NT2/D1 (cell line): ENCODE results near the gene ARL8A.
A peak's percentile ranks its signal among the peaks of the same experiment; 100 is the strongest.
"Not testable (repeated sequence)": the region's sequence is repeated elsewhere in the genome, so short reads cannot be mapped to it uniquely, and the experiment has no call there.

Experiments used
- DNase-seq: peaks from one replicate; pipeline ENCODE4 v3.0.0-alpha.2; 2011; ENCODE audit warnings: low read depth, low spot score
- H3K27me3 ChIP-seq: 2 replicates; pipeline ENCODE4 v1.6.0; 2011; ENCODE audit warnings: mild to moderate bottlenecking; ENCODE audit not compliant: insufficient read length, insufficient read depth
- H3K36me3 ChIP-seq: 2 replicates; pipeline ENCODE4 v1.6.1; 2011; ENCODE audit warnings: mild to moderate bottlenecking, low read length, mixed read lengths; ENCODE audit not compliant: insufficient read depth, insufficient read length
- H3K4me1 ChIP-seq: 2 replicates; pipeline ENCODE4 v1.5.1; 2011; ENCODE audit not compliant: insufficient read depth, insufficient read length
- H3K4me3 ChIP-seq: 2 replicates; pipeline ENCODE4 v1.5.1; 2011; ENCODE audit warnings: low read depth; ENCODE audit not compliant: insufficient read length
- H3K9ac ChIP-seq: 2 replicates; pipeline ENCODE4 v1.6.0; 2011; ENCODE audit warnings: low read depth; ENCODE audit not compliant: insufficient read length
- H3K9me3 ChIP-seq: 2 replicates; pipeline ENCODE4 v1.5.1; 2011; ENCODE audit warnings: mild to moderate bottlenecking, low read length; ENCODE audit not compliant: insufficient read depth
- SUZ12 ChIP-seq: IDR thresholded peaks from 2 replicates; pipeline ENCODE4 v1.6.1; 2011; ENCODE audit not compliant: insufficient read length, insufficient read depth; ENCODE audit errors: extremely low read depth
- YY1 ChIP-seq: IDR thresholded peaks from 2 replicates; pipeline ENCODE4 v1.6.1; 2011; ENCODE audit not compliant: insufficient read length, insufficient read depth
- ZNF274 ChIP-seq: IDR thresholded peaks from 2 replicates; pipeline ENCODE4 v1.6.1; 2011; ENCODE audit warnings: mild to moderate bottlenecking, low read depth, low read length

Gene ARL8A

GRCh38 chr1:202170726-202171125 is 26.2 kb upstream of the ARL8A start:
- Histone ChIP-seq H3K27me3 (peaks cover 3% of the 10 kb centered on the region), H3K9ac (no peak overlapping the region), H3K9me3 (no peaks in the 10 kb centered on the region)

DNA sequence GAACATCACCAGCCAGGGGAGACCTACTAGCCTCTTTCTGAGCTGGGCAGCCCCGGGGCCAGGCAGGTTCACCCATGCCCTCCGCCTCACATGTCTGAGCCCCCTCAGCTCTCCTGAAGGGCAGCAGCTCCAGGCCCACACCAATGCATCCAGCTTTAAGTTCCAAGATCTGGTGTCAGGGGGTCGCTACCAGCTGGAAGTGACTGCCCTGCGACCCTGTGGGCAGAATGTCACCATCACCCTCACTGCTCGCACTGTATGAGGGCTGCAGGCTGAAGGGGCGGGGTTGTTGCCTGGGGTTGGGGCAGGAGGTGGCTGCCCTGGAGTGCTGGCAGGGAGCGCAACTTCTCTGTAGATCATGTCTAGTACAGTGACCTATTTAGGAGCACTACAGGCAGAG is 24.3 kb upstream of the ARL8A start:
- no peak for DNase-seq
- no peak overlapping the region for H3K9ac ChIP-seq
- H3K4me1 ChIP-seq = peaks cover 34% of the 10 kb centered on the region
- H3K27me3 ChIP-seq = peaks cover 3% of the 10 kb centered on the region
- H3K9me3 ChIP-seq = no peaks in the 10 kb centered on the region
- H3K4me3 ChIP-seq = no peak overlapping the region
- TF ChIP-seq YY1 = no peak
- TF ChIP-seq SUZ12 = no peak
- no peak for TF ChIP-seq ZNF274
- H3K36me3 ChIP-seq = no peaks in the 10 kb centered on the region

More at GRCh38 chr1:202170726-202171125, 26.2 kb upstream of the ARL8A start:
- no peak for DNase-seq
- peaks cover 34% of the 10 kb centered on the region for H3K4me1 ChIP-seq
- H3K4me3 ChIP-seq = no peak overlapping the region
- TF ChIP-seq YY1 = no peak
- TF ChIP-seq ZNF274 = no peak
- H3K36me3 ChIP-seq = no peaks in the 10 kb centered on the region

GRCh38 chr1:202167708-202168415 is 23.3 kb upstream of the ARL8A start:
- peaks cover 44% of the 10 kb centered on the region for H3K4me1 ChIP-seq
- H3K27me3 ChIP-seq = peaks cover 3% of the 10 kb centered on the region
- no peak for DNase-seq
- TF ChIP-seq ZNF274 (no peak), SUZ12 (no peak), YY1 (no peak)
- no peak overlapping the region for H3K9ac ChIP-seq
- H3K4me3 ChIP-seq = no peak overlapping the region
- H3K9me3 ChIP-seq = no peaks in the 10 kb centered on the region
- no peaks in the 10 kb centered on the region for H3K36me3 ChIP-seq

- H3K36me3 ChIP-seq, H3K4me3 ChIP-seq, H3K27me3 ChIP-seq, DNase-seq, H3K9me3 ChIP-seq, H3K9ac ChIP-seq: not testable (repeated sequence)
- peaks cover 52% of the 10 kb centered on the region for H3K4me1 ChIP-seq
These were observed 22.5 kb upstream of the ARL8A start for GRCh38 chr1:202167054-202167453.

- H3K4me3 ChIP-seq = no peak overlapping the region
- no peak for DNase-seq
- TF ChIP-seq YY1 = no peak
- peaks cover 3% of the 10 kb centered on the region for H3K27me3 ChIP-seq
- peak overlapping the region; percentile 53 for H3K9ac ChIP-seq
- H3K4me1 ChIP-seq = peaks cover 59% of the 10 kb centered on the region
- H3K9me3 ChIP-seq = no peaks in the 10 kb centered on the region
- no peaks in the 10 kb centered on the region for H3K36me3 ChIP-seq
These were observed 21.7 kb upstream of the ARL8A start for GRCh38 chr1:202165942-202166843.

GRCh38 chr1:202165267-202165941 is 20.9 kb upstream of the ARL8A start:
- peaks cover 3% of the 10 kb centered on the region for H3K27me3 ChIP-seq
- no peak for DNase-seq
- no peak overlapping the region for H3K4me3 ChIP-seq
- no peaks in the 10 kb centered on the region for H3K9me3 ChIP-seq
- H3K9ac ChIP-seq = no peak overlapping the region
- H3K4me1 ChIP-seq = peaks cover 66% of the 10 kb centered on the region
- TF ChIP-seq ZNF274 (no peak), YY1 (no peak), SUZ12 (no peak)
- H3K36me3 ChIP-seq = no peaks in the 10 kb centered on the region

DNA sequence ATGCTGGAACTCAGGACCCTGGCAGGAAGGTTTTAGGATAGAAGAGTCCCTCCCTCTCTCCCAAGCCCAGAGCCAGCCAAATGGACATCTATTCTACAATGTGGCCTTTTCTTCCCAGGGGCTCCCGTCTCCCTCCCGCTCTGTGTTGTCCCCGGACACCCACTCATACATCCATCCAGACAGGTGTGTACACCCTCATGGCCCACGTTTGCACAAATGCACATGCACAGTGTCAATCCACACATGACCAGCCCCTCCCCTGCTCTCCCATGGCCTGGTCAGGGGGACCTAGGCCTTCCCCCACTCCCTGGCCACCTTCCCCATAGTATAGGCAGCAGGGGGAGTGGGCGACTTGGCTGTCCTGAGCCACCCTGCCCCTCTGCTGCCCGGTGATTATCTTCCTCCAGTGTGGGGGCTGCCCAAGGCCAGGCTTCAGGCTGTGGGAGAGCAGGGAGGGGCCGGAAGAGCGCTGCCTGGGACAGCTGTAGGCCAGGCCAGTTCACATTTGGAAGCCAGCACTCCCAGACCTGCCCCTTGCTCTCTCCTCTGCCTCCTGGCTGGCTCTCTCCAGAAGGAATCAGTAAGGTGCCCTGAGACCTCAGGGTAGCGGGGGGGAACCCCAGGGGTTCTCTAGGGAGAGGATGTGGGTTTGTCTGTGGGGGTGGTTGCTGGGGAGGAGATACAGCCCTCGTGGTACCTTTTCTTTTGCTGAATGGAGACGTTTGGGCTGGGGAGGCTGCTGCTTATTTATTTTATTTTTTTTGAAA is 19.9 kb upstream of the ARL8A start:
- TF ChIP-seq ZNF274 (no peak), SUZ12 (no peak), YY1 (no peak)
- Histone ChIP-seq H3K9ac (peak overlapping the region; percentile 6), H3K36me3 (no peaks in the 10 kb centered on the region), H3K9me3 (no peaks in the 10 kb centered on the region), H3K4me1 (peaks cover 75% of the 10 kb centered on the region), H3K4me3 (no peak overlapping the region), H3K27me3 (peaks cover 2% of the 10 kb centered on the region)
- DNase-seq = no peak
